ENCODE measurements around the gene ZNF25. TPM values are rescaled to one million over a fixed set of nuclear protein-coding genes. Genes with fewer than 3 reads are reported as not detected.

ZNF25 gene
- total and polyA plus RNA-seq, 9 of the 15 experiments (the other 6 are each of a cell fraction or from before 2014, with no cell fraction given) = 0.62 to 2.3 (median 1.6) TPM

GRCh38 chr10:38003588-38003987 lies 27.1 kb upstream of the ZNF25 start (continued):
- TF ChIP-seq FOXA1 (IDR thresholded peaks at IDR 0.05; ENCODE audit: borderline replicate concordance) (no peak), BRD9 (IDR thresholded peaks at IDR 0.05; ENCODE audit: low read depth, partially characterized antibody) (no peak), ZC3H4 (CRISPR knock-in tag; IDR thresholded peaks at IDR 0.05; ENCODE audit: borderline replicate concordance) (no peak), CEBPG (CRISPR knock-in tag; IDR thresholded peaks at IDR 0.05) (no peak), CEBPG (tag; conservative IDR thresholded peaks at IDR 0.05 in 1 of 2, IDR thresholded peaks at IDR 0.05 in 1 of 2) (no peak), NR4A1 (CRISPR knock-in tag; IDR thresholded peaks at IDR 0.05) (no peak), NR4A1 (tag; IDR thresholded peaks at IDR 0.05) (no peak), TEAD4 (IDR thresholded peaks at IDR 0.05; ENCODE audit: low read length) (peak; percentile 80), TEAD4 (CRISPR knock-in tag; IDR thresholded peaks at IDR 0.05; ENCODE audit: borderline replicate concordance) (no peak), HNRNPH1 (optimal IDR thresholded peaks at IDR 0.05; ENCODE audit: low read depth, low read length) (no peak), E2F5 (CRISPR knock-in tag; IDR thresholded peaks at IDR 0.05) (no peak), ZNF512 (tag; IDR thresholded peaks at IDR 0.05) (no peak), ZNF224 (CRISPR knock-in tag; IDR thresholded peaks at IDR 0.05) (no peak), ZNF583 (CRISPR knock-in tag; IDR thresholded peaks at IDR 0.05) (no peak), OTX1 (CRISPR knock-in tag; IDR thresholded peaks at IDR 0.05) (no peak), MAFK (IDR thresholded peaks at IDR 0.05; ENCODE audit: low read length) (no peak), TCF3 (CRISPR knock-in tag; IDR thresholded peaks at IDR 0.05) (peak; percentile 83), KAT7 (CRISPR knock-in tag; IDR thresholded peaks at IDR 0.05; ENCODE audit: borderline replicate concordance) (no peak), PCBP2 (IDR thresholded peaks at IDR 0.05; ENCODE audit: low read depth, low read length, poor library complexity, severe bottlenecking) (no peak), KDM4B (IDR thresholded peaks at IDR 0.05; ENCODE audit: borderline replicate concordance in 2 of 2, low read depth in 1 of 2) (no peak), CCAR2 (IDR thresholded peaks at IDR 0.05; ENCODE audit: low read depth, low read length) (no peak), GTF2E2 (tag; IDR thresholded peaks at IDR 0.05) (no peak), PREB (CRISPR knock-in tag; IDR thresholded peaks at IDR 0.05) (no peak), KLF13 (tag; IDR thresholded peaks at IDR 0.05; ENCODE audit: borderline replicate concordance, low read depth) (no peak), XRCC3 (IDR thresholded peaks at IDR 0.05) (no peak), ZFP1 (CRISPR knock-in tag; IDR thresholded peaks at IDR 0.05) (no peak), E2F1 (CRISPR knock-in tag; IDR thresholded peaks at IDR 0.05) (no peak), ZNF140 (CRISPR knock-in tag; IDR thresholded peaks at IDR 0.05) (no peak)

Measured in K562 (cell line).